Stomach (tissue), 4 donors: ENCODE results near the gene SPINT2.

ENCODE experiments used
- POLR2A ChIP-seq, 4 donors: fragments of 450-650 bp; IDR thresholded peaks; one replicate each; pipeline ENCODE4 v1.6.1; 2016; ENCODE audit warnings: antibody characterized with exemption in 4 of 4, control low read depth in 2 of 4, mild to moderate bottlenecking in 1 of 4, moderate library complexity in 1 of 4
- POLR2AphosphoS5 ChIP-seq, 3 donors: sonication (generic); formaldehyde crosslinking; IDR thresholded peaks; one replicate each; pipeline ENCODE4 v1.6.1; 2016; ENCODE audit warnings: antibody characterized with exemption in 3 of 3
- TF ChIP-seq, protein P1 (sequence below), 7 experiments: fragments of 450-650 bp in 4 of 7; fragments of 200-600 bp in 3 of 7; sonication (generic) in 3 of 7; IDR thresholded peaks; one replicate each; pipeline ENCODE4 v1.5.1; 2016 to 2019; ENCODE audit warnings: antibody characterized with exemption in 7 of 7, control low read depth in 2 of 7, mild to moderate bottlenecking in 1 of 7

DNA sequence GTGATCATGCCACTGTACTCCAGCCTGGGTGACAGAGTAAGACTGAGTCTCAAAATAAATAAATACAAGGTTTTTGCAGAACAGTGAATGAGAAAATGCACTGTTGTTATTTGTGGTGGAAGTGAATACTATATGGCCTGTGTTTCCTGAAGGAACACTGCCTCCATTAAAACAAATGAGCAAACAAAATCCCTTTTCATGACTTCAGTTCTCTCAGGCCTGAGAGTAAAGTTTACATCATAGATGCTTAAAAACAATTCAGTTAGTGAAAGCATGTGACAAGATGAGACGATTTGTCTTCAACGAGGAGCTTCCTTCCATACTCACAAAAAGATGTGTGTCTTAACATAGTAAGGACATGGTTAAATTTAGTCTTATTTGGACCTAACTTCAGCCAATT, 14.4 kb downstream of the SPINT2 start:
- TF ChIP-seq, protein P1, sequence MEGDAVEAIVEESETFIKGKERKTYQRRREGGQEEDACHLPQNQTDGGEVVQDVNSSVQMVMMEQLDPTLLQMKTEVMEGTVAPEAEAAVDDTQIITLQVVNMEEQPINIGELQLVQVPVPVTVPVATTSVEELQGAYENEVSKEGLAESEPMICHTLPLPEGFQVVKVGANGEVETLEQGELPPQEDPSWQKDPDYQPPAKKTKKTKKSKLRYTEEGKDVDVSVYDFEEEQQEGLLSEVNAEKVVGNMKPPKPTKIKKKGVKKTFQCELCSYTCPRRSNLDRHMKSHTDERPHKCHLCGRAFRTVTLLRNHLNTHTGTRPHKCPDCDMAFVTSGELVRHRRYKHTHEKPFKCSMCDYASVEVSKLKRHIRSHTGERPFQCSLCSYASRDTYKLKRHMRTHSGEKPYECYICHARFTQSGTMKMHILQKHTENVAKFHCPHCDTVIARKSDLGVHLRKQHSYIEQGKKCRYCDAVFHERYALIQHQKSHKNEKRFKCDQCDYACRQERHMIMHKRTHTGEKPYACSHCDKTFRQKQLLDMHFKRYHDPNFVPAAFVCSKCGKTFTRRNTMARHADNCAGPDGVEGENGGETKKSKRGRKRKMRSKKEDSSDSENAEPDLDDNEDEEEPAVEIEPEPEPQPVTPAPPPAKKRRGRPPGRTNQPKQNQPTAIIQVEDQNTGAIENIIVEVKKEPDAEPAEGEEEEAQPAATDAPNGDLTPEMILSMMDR (IDR thresholded peaks at IDR 0.05) = no peak
- TF ChIP-seq POLR2A (IDR thresholded peaks at IDR 0.05) = no peak
- no peak for TF ChIP-seq POLR2AphosphoS5 (IDR thresholded peaks at IDR 0.05)
